Liver (tissue), 9 donors: Measurements from ENCODE around the gene ATP6V1G2. TPM values are rescaled to one million over a fixed set of nuclear protein-coding genes. Genes with fewer than 3 reads are reported as not detected.

Source experiments
- DNase-seq: peaks from one replicate; pipeline ENCODE4 v3.0.0-alpha.2; 2017; ENCODE audit warnings: low spot score
- H3K27ac ChIP-seq, 2 donors: one replicate each; pipeline ENCODE4 v1.7.0; 2013; ENCODE audit warnings: inconsistent platforms in 2 of 2, low read length in 2 of 2, control low read depth in 1 of 2, low read depth in 1 of 2, mild to moderate bottlenecking in 1 of 2
- H3K27me3 ChIP-seq, 4 donors: one replicate each; pipeline versions ENCODE4 v1.6.1 to v1.7.0; 2013; ENCODE audit warnings: low read length in 3 of 4, inconsistent platforms in 1 of 4, mild to moderate bottlenecking in 1 of 4, moderate library complexity in 1 of 4; ENCODE audit not compliant: control insufficient read depth in 4 of 4, insufficient read depth in 4 of 4
- H3K36me3 ChIP-seq, 4 donors: one replicate each; pipeline versions ENCODE4 v1.6.1 to v1.7.0; 2013; ENCODE audit warnings: low read length in 3 of 4, mild to moderate bottlenecking in 3 of 4, low read depth in 1 of 4, moderate library complexity in 1 of 4; ENCODE audit not compliant: control insufficient read depth in 4 of 4, insufficient read depth in 3 of 4
- H3K4me1 ChIP-seq, 4 donors: one replicate each; pipeline versions ENCODE4 v1.6.1 to v1.7.0; 2013; ENCODE audit warnings: low read length in 3 of 4, mild to moderate bottlenecking in 3 of 4, moderate library complexity in 1 of 4; ENCODE audit not compliant: control insufficient read depth in 4 of 4, insufficient read depth in 4 of 4
- H3K4me3 ChIP-seq, 3 donors: one replicate each; pipeline versions ENCODE4 v1.6.1 to v1.7.0; 2013; ENCODE audit warnings: low read length in 3 of 3, control low read depth in 1 of 3, low read depth in 1 of 3, mild to moderate bottlenecking in 1 of 3
- H3K9ac ChIP-seq, 2 donors: one replicate each; pipeline ENCODE4 v1.7.0; 2013; ENCODE audit warnings: low read length in 2 of 2, mild to moderate bottlenecking in 2 of 2, moderate library complexity in 2 of 2, control low read depth in 1 of 2, low read depth in 1 of 2
- H3K9me3 ChIP-seq, 4 donors: one replicate each; pipeline versions ENCODE4 v1.6.1 to v1.7.0; 2013; ENCODE audit warnings: low read length in 3 of 4; ENCODE audit not compliant: control insufficient read depth in 4 of 4
- ATF3 ChIP-seq: IDR thresholded peaks from 2 replicates; pipeline ENCODE4 v1.6.1; 2016; ENCODE audit warnings: antibody characterized with exemption
- CTCF ChIP-seq: fragments of 150-350 bp; IDR thresholded peaks from 2 replicates; pipeline ENCODE4 v1.5.1; 2017; ENCODE audit warnings: improper control_type of control experiment, low read depth, low read length; ENCODE audit not compliant: missing input control
- EGR1 ChIP-seq, 2 donors: IDR thresholded peaks; 2 replicates each; pipeline ENCODE4 v1.6.1; 2016 to 2018; ENCODE audit warnings: antibody characterized with exemption in 2 of 2, low read depth in 2 of 2
- FOXA1 ChIP-seq: IDR thresholded peaks from 2 replicates; pipeline ENCODE4 v1.6.1; 2016; ENCODE audit warnings: antibody characterized with exemption
- FOXA2 ChIP-seq: IDR thresholded peaks from 2 replicates; pipeline ENCODE4 v1.6.1; 2016; ENCODE audit warnings: antibody characterized with exemption
- GABPA ChIP-seq, 2 donors: IDR thresholded peaks in 1 of 2; conservative IDR thresholded peaks in 1 of 2; 2 replicates each; pipeline ENCODE4 v1.6.1; 2016; ENCODE audit warnings: antibody characterized with exemption in 2 of 2, mild to moderate bottlenecking in 1 of 2, moderate library complexity in 1 of 2
- HNF4A ChIP-seq, 2 donors: conservative IDR thresholded peaks; 2 replicates each; pipeline ENCODE4 v1.6.1; 2016; ENCODE audit warnings: antibody characterized with exemption in 2 of 2, mild to moderate bottlenecking in 2 of 2
- HNF4G ChIP-seq: IDR thresholded peaks from 2 replicates; pipeline ENCODE4 v1.6.1; 2016; ENCODE audit warnings: antibody characterized with exemption
- JUND ChIP-seq, 2 donors: IDR thresholded peaks; 2 replicates each; pipeline ENCODE4 v1.6.1; 2016; ENCODE audit warnings: antibody characterized with exemption in 2 of 2
- MAX ChIP-seq: IDR thresholded peaks from 2 replicates; pipeline ENCODE4 v1.6.1; 2016; ENCODE audit warnings: antibody characterized with exemption
- NR2F2 ChIP-seq: IDR thresholded peaks from 2 replicates; pipeline ENCODE4 v1.6.1; 2016; ENCODE audit warnings: antibody characterized with exemption
- RAD21 ChIP-seq, 2 donors: IDR thresholded peaks; 2 replicates each; pipeline ENCODE4 v1.6.1; 2016; ENCODE audit warnings: antibody characterized with exemption in 2 of 2, mild to moderate bottlenecking in 2 of 2
- REST ChIP-seq: IDR thresholded peaks from 2 replicates; pipeline ENCODE4 v1.6.1; 2016; ENCODE audit warnings: antibody characterized with exemption, mild to moderate bottlenecking
- RXRA ChIP-seq, 2 donors: IDR thresholded peaks; 2 replicates each; pipeline ENCODE4 v1.6.1; 2017 to 2018; ENCODE audit warnings: antibody characterized with exemption in 2 of 2, mild to moderate bottlenecking in 1 of 2
- SP1 ChIP-seq: IDR thresholded peaks from 2 replicates; pipeline ENCODE4 v1.6.1; 2018; ENCODE audit warnings: antibody characterized with exemption, mild to moderate bottlenecking
- TAF1 ChIP-seq: conservative IDR thresholded peaks from 2 replicates; pipeline ENCODE4 v1.6.1; 2016; ENCODE audit warnings: antibody characterized with exemption, mild to moderate bottlenecking
- YY1 ChIP-seq: IDR thresholded peaks from 2 replicates; pipeline ENCODE4 v1.6.1; 2016; ENCODE audit warnings: antibody characterized with exemption, mild to moderate bottlenecking
- ZBTB33 ChIP-seq: IDR thresholded peaks from 2 replicates; pipeline ENCODE4 v1.6.1; 2016; ENCODE audit warnings: antibody characterized with exemption
- WGBS: extraction: QIAGEN DNeasy Blood & Tissue Kit; methylation state at CpG from one replicate; pipeline ENCODE4 v1.1.7; 2013; 5-methylcytosine and 5-hydroxymethylcytosine counted together
- polyA plus RNA-seq, 2 donors: library from polyadenylated mRNA; stranded (reverse) in 1 of 2; unstranded in 1 of 2; fragments of 200-250 nt in 1 of 2; fragments of >200 nt in 1 of 2; fragmentation: Nextera tagmentation in 1 of 2; extraction: Ambion mirVana in 1 of 2; gene quantifications; one replicate each; pipeline versions ENCODE4 v1.2.1 to v1.2.3, GENCODE V29; 2013 to 2015
- total RNA-seq, 2 donors: library from RNA; depleted of rRNA; stranded (reverse); fragments of >200 nt; gene quantifications; one replicate each; pipeline ENCODE4 v1.2.3, GENCODE V29; 2014
- donor health status: healthy.
- donor health status: healthy.
- donor health status: healthy.
- donor health status: healthy.
- donor health status: healthy.

Gene ATP6V1G2
- total and polyA plus RNA-seq, 4 donors, result 0.14 to 0.36 (median 0.26) TPM

GRCh38 chr6:31545291-31545690 lies 1.1 kb downstream of the ATP6V1G2 start:
- Histone ChIP-seq H3K27me3 (no peaks in the 10 kb centered on the region), H3K27ac (no peak overlapping the region), H3K9ac (no peak overlapping the region), H3K4me3 (no peak overlapping the region), H3K9me3 (no peaks in the 10 kb centered on the region), H3K4me1 (peaks cover 6 to 33% (median 23%) of the 10 kb centered on the region in 4 donors), H3K36me3 (peaks cover 0 to 10% (median 4%) of the 10 kb centered on the region in 4 donors)
- no peak for DNase-seq
- no peak for TF ChIP-seq NR2F2
- no peak for TF ChIP-seq JUND (IDR thresholded peaks at IDR 0.05)
- no peak for TF ChIP-seq YY1
- TF ChIP-seq EGR1 (IDR thresholded peaks at IDR 0.05; ENCODE audit: low read depth in 2 of 2), result no peak
- TF ChIP-seq FOXA2, result no peak
- no peak for TF ChIP-seq REST
- no peak for TF ChIP-seq SP1
- no peak for TF ChIP-seq ZBTB33
- TF ChIP-seq GABPA (IDR thresholded peaks at IDR 0.05 in 1 of 2, conservative IDR thresholded peaks at IDR 0.05 in 1 of 2), result no peak
- TF ChIP-seq FOXA1, result no peak
- no peak for TF ChIP-seq ATF3
- TF ChIP-seq RXRA (IDR thresholded peaks at IDR 0.05), result no peak
- no peak for TF ChIP-seq RAD21 (IDR thresholded peaks at IDR 0.05)
- no peak for TF ChIP-seq HNF4A (conservative IDR thresholded peaks at IDR 0.05)
- no peak for TF ChIP-seq CTCF
- no peak for TF ChIP-seq MAX
- TF ChIP-seq TAF1, result no peak
- TF ChIP-seq HNF4G, result no peak
- 77% methylated on average over 7 of the region's 7 CpGs for WGBS
